Colonic mucosa (tissue), 4 donors: ENCODE results near the gene NFASC. TPM values are rescaled to one million over a fixed set of nuclear protein-coding genes. Genes with fewer than 3 reads are reported as not detected.

Experiments used
- DNase-seq: peaks from one replicate; pipeline ENCODE4 v3.0.0-alpha.2; 2020
- H3K27ac ChIP-seq: fragments of 200-600 bp; one replicate; pipeline ENCODE4 v1.8.0; 2021
- H3K27me3 ChIP-seq: fragments of 200-600 bp; one replicate; pipeline ENCODE4 v1.8.0; 2021
- H3K36me3 ChIP-seq: fragments of 200-600 bp; one replicate; pipeline ENCODE4 v1.8.0; 2021
- H3K4me1 ChIP-seq: fragments of 200-600 bp; one replicate; pipeline ENCODE4 v1.8.0; 2021; ENCODE audit warnings: mild to moderate bottlenecking
- H3K4me3 ChIP-seq: fragments of 200-600 bp; one replicate; pipeline ENCODE4 v1.8.0; 2021
- H3K9ac ChIP-seq, 2 donors: one replicate each; pipeline ENCODE4 v1.7.0; 2013; ENCODE audit warnings: control low read depth in 2 of 2, low read depth in 2 of 2, low read length in 2 of 2
- H3K9me3 ChIP-seq: fragments of 200-600 bp; one replicate; pipeline ENCODE4 v1.8.0; 2021
- intact Hi-C: fragments of 100-400 bp; cut with DNase I; formaldehyde crosslinking; loops from one replicate; pipeline ENCODE4 v1.14.1; 2022
- total RNA-seq, 2 donors: library from RNA; stranded (reverse); fragmentation: NEBNext Ultra II Directional in 1 of 2; extraction: Animal tissue kit (Norgen Biotek cat#: 25700) in 1 of 2; gene quantifications; one replicate each; pipeline ENCODE4 v1.2.1, GENCODE V29; 2021
- TF ChIP-seq, protein P1 (sequence below): fragments of 200-600 bp; IDR thresholded peaks from one replicate; pipeline ENCODE4 v1.8.0; 2022; ENCODE audit warnings: antibody characterized with exemption, mild to moderate bottlenecking
- donor health status: healthy.
- donor health status: DM: no; HTN: no; CAD: no.
- donor health status: DM: no; HTN: no; CAD: no.

Gene NFASC
- total RNA-seq, 2 donors from 2014 or later, result 12.1 to 13.9 TPM

DNA sequence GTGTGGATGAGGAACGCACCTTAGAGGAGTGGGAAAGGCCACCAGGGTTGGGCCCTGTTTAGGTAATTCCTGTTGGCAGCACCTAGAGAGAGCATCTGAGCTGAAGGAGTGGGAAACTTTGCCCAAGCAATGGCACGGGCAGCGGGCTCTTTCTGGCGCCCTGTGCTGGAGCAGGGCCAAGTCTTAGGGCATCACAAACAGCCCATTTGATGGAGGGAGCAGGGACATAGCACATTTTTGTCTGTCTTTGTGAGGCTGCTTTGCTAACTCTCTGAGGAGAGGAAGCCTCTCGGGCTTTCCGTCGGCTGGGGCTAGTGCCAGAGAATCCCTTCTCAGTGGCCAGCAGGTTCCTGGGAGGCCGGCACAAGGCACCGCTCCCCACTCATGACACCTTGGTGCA, 149.8 kb downstream of the NFASC start:
- Histone ChIP-seq H3K9ac (no peak overlapping the region), H3K4me3 (no peak overlapping the region), H3K9me3 (no peaks in the 10 kb centered on the region), H3K36me3 (no peaks in the 10 kb centered on the region), H3K4me1 (no peaks in the 10 kb centered on the region), H3K27me3 (no peaks in the 10 kb centered on the region), H3K27ac (no peak overlapping the region)
- no peak for DNase-seq
- intact Hi-C loops, result no loop called here
- TF ChIP-seq, protein P1, sequence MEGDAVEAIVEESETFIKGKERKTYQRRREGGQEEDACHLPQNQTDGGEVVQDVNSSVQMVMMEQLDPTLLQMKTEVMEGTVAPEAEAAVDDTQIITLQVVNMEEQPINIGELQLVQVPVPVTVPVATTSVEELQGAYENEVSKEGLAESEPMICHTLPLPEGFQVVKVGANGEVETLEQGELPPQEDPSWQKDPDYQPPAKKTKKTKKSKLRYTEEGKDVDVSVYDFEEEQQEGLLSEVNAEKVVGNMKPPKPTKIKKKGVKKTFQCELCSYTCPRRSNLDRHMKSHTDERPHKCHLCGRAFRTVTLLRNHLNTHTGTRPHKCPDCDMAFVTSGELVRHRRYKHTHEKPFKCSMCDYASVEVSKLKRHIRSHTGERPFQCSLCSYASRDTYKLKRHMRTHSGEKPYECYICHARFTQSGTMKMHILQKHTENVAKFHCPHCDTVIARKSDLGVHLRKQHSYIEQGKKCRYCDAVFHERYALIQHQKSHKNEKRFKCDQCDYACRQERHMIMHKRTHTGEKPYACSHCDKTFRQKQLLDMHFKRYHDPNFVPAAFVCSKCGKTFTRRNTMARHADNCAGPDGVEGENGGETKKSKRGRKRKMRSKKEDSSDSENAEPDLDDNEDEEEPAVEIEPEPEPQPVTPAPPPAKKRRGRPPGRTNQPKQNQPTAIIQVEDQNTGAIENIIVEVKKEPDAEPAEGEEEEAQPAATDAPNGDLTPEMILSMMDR, result no peak

DNA sequence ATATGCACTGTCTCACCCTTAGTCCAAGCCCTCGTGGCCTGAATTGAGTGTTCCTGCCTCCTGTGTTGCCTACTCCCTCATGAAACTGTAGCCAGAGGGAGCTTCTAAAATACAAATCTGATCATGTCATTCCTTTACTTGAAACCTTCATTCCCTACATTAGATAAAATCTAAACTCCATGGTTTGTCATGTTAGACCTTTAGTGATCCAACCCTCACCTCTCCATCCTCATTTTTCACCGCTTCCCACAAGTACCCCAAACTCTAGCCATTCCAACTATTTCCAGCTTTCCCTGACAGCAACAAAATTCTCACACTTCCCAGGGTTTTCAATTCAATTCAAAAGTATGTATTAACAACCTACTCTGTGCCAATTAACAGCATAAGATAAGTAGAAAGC, 154.0 kb downstream of the NFASC start:
- Histone ChIP-seq H3K9me3 (no peaks in the 10 kb centered on the region), H3K4me1 (no peaks in the 10 kb centered on the region), H3K4me3 (no peak overlapping the region), H3K27me3 (no peaks in the 10 kb centered on the region), H3K9ac (no peak overlapping the region), H3K27ac (no peak overlapping the region), H3K36me3 (no peaks in the 10 kb centered on the region)
- intact Hi-C loops, result no loop called here
- TF ChIP-seq, protein P1, result no peak
- DNase-seq, result no peak

DNA sequence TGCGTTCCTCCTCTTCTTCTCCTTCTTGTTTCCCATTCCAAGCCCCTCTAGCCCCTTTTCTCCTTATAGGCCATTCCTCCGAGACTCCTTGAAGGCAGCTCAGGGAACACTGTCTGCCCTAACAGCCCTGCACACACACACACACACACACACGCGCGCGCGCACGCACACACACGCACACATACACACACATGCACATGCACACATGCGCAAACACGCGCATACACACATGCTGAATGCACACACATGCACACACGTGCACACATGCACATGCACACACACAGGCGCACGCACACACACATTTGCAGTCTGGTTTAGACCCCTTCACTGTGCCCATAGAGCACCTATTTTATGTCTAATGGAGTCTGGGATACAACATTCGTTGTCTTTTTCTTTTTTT, 154.6 kb downstream of the NFASC start:
- TF ChIP-seq, protein P1, result no peak
- Histone ChIP-seq H3K36me3 (no peaks in the 10 kb centered on the region), H3K27ac (no peak overlapping the region), H3K27me3 (no peaks in the 10 kb centered on the region), H3K4me1 (no peaks in the 10 kb centered on the region), H3K9me3 (no peaks in the 10 kb centered on the region), H3K9ac (no peak overlapping the region), H3K4me3 (no peak overlapping the region)
- intact Hi-C loops, result no loop called here
- no peak for DNase-seq

DNA sequence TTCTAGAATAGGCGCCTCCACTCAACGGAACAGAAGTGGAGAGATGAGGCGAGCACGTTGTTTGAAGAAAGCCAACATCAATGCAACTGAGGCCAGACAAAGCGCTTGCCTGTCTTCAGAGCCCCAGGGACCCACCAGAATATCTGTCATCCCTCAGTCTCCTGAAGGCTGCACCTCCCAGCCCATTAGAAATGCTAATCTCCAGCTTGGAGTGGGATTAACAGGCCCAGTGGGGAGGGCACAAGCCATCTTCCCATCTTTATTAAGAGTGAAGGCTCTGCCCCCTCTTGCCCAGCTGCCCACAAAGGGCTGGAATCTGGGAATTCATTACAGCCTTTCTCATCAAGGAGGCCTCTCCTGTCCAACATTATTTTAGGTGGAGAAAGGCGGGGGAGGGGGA, 155.5 kb downstream of the NFASC start:
- H3K27ac ChIP-seq, result no peak overlapping the region
- no peaks in the 10 kb centered on the region for H3K9me3 ChIP-seq
- TF ChIP-seq, protein P1, result no peak
- H3K27me3 ChIP-seq, result no peaks in the 10 kb centered on the region
- H3K4me1 ChIP-seq, result no peaks in the 10 kb centered on the region
- intact Hi-C loops, result no loop called here
- H3K4me3 ChIP-seq, result no peak overlapping the region
- H3K36me3 ChIP-seq, result no peaks in the 10 kb centered on the region
- H3K9ac ChIP-seq, result no peak overlapping the region
- DNase-seq, result no peak

DNA sequence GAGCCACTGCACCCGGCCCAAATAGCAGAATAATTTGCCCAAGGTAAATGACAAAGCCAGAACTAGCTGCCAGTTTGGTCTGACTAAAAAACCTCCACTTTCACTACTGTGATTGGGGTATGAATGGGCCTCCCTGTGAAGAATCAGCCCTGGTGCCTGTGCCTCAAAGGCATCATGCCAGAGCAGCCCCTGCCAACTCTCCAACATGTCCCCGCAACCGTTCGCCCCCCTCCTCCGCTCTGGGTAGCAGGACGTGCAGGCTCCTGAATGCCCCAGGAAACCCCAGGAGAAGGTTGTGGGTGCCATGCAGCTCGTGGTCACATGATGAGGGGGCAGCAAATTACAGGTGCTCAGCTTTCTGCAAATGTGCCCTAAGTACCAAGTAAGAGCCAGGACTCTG, 157.7 kb downstream of the NFASC start:
- Histone ChIP-seq H3K4me3 (no peak overlapping the region), H3K27me3 (no peaks in the 10 kb centered on the region), H3K4me1 (no peaks in the 10 kb centered on the region), H3K27ac (no peak overlapping the region), H3K9ac (no peak overlapping the region), H3K36me3 (no peaks in the 10 kb centered on the region), H3K9me3 (no peaks in the 10 kb centered on the region)
- no peak for DNase-seq
- intact Hi-C loops, result no loop called here
- TF ChIP-seq, protein P1, result no peak

DNA sequence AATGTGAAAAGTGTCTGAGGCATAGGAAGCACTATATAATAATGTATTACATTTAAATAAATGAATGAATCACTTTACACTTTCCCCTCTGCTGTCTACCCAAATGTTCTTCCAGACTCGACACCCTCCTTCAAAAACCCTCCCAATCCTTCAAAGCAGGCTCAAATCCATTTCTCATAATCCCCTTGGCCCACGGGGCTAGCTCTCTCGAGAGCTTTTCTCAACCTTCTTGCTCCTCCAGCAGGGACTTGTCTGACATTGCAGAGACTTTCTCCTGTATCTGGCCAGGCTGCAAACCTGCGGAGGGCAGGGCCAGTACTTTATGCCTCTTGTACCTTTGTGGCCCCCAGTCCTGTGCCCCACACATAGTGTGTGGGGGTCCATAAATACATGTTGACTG, 158.3 kb downstream of the NFASC start:
- H3K4me3 ChIP-seq, result no peak overlapping the region
- H3K27me3 ChIP-seq, result no peaks in the 10 kb centered on the region
- no peak overlapping the region for H3K27ac ChIP-seq
- DNase-seq, result no peak
- TF ChIP-seq, protein P1, result no peak
- no peak overlapping the region for H3K9ac ChIP-seq
- H3K36me3 ChIP-seq, result no peaks in the 10 kb centered on the region
- H3K9me3 ChIP-seq, result no peaks in the 10 kb centered on the region
- no peaks in the 10 kb centered on the region for H3K4me1 ChIP-seq
- intact Hi-C loops, result no loop called here
